Measurements from ENCODE around the gene ITGB5.
"Not testable (repeated sequence)": the region's sequence is repeated elsewhere in the genome, so short reads cannot be mapped to it uniquely, and the experiment has no call there.

Gene ITGB5

DNA sequence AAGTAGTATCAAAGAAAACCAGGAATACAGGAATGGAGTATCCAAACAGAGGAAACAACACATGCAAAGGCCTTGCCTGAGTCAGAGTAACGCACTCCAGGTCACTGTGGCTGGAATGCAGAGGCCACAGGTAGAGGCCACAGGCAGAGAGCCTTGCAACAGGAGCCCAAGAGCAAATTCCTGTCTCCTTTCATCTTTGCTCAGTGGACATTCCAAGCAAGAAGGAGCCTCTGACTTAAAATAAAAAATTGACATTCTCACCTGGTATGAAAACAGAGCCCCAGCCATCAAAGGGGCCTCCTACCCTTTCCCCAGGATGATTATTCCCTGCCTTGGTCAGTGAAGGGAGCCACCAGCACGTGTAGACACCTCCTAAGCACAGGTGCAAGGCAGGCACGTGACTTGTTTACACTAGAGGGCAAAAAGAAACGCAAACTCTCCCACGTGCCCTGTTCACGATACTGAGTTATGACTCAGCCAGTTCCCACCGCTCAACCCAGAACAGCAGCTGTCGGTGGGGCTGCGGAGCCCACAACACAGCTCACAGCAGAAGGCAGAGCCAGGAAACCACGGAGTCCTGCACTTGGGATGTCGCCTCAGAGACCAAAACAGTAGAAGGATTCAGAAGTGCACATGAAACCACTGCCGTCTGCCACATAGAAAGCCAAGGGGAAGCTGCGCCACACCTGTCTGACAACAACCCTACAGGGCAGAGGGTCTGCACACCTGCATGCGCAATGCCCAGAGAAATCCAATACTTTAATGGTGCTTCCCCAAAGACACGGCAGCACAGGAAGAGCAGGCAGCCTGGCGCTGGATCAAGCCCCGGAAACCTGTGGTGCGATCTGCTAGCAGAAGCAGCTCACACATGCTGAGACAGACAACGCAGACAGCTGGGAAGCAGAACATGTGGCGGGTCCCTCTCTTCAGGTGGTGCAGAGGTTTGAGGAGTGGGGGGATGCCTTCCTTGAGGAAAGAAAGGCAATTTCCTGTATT lies 52.1 kb downstream of the ITGB5 start:
- DNase-seq, result peak; percentile 26

DNA sequence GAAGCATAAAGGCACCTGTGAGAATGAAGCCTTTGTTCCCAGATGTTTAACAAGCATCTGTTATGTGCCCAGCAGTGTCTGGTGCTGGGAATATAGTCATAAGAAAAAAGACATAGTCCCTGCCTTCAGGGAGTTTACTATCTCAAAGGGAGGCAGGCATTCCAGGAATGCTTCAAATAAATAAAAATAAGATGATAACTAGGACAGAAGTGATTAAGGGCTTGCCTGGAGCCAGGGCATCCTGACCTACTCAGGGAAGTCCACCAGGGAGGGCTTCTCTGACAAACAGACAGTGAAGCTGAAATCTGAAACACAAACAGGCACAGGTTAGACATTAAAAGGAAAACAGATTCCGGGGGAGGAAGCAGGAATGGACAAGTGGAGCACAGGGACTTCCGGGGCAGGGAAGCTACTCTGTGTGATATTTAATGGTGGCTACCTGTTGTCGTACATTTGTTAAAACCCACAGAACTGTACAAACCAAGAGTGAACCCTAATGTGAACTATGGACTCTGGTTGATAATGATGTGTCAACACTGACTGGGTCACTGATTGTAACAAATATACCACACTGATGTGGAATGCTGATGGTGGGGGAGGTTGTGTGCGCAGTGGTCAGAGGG lies 53.3 kb downstream of the ITGB5 start:
- no peak for DNase-seq

DNA sequence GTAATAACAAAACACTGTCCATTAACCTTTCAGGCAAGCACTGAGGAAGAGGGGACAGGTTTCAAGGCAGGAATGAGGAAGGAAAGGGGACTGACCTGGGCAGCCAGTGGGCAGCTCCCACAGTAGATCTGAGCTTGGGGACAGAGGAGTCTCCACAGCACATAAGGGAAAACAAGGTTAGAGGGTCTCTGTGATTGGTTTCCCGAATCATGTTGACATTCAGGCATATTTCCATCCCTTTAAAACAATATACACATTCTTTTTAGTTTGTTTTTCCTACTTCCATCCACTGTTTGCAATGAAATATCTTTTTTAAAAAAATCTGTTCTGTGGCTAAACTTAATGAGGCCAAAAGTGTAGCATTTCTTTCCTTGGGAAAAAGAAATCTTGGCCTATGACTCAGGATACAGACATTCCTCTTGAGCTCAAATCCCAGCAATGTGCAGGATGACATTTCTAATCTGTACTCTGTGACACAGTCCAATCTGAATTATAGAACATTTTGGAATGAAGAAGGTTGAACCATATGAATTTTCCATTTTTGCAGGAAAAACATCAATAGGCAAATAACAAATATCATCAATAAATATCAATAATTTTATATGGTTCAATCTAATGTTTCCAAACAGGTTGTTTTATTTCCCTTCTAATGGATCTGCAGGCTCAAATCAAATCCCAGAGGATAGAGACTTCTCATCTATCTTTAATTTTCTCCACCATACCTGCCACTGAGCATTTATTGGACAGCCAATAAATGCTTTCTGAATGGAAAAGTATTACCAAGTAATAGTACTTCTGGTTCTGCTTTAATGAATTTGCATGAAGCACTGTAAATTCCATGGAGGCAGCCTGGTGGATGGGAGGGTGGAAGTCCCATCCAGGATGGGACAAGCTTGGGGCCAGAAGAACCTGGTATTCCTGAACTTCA lies 54.1 kb downstream of the ITGB5 start:
- DNase-seq, result no peak

DNA sequence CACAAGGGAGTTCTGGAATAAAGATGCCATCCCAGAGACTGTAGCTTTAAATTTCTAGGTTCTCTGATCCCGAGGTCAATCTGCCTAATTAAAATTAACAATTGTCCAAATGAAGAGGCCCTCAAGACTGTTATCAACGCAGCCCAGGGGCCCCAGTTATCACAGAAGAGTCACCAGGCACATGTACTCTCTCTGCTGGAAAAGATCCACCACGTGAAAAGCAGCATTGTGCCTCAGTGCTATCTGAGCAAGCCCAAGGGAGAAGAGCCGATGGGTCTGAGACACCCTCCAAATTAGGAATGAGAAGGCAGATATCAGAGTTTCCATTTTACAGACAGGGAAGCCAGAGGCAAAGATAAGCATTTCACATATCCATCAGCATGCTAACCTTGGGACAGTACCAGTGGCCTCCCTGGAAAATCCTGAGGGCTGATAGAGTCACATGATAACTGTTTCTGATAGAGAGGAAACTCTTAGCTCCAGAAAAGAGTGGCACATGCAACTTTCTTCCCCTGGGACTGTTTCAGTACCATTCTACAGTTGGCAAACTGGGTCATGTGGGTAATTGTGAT lies 55.5 kb downstream of the ITGB5 start:
- DNase-seq, result peak; percentile 92

DNA sequence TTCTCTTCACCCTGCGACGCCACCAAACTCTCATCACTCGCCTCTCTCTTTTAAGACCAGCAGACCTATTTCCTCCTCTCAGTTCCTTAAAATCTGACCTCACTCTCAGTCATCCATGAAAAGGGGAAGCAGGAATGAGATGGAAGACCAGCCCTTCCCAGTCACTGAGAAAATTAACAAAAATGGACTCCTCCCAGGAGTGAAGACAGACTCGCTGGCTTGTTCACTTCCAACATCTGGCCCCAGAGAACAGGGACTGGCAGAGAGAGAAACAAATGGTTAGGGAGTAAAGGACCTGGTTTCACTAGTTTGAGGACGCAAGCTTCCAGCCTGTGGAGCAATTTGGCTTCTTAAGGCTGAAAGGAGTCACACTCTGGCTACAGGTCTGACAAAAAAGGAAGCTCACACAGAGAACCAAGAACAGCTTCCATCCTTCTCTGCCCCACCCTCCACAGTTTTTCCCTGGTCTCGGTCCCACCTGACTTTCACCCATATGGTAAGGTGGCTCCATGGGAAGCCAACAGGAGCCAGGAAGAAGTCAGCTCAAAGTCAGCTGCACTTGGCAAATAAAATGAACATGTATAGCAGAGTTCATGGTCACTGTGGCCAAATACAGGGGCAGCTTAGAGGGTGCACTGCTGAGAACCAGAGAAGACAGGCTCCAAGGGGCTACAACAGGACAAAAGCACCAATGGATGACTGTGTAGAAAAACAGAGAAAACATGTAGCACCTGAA lies 57.2 kb downstream of the ITGB5 start:
- no peak for DNase-seq

DNA sequence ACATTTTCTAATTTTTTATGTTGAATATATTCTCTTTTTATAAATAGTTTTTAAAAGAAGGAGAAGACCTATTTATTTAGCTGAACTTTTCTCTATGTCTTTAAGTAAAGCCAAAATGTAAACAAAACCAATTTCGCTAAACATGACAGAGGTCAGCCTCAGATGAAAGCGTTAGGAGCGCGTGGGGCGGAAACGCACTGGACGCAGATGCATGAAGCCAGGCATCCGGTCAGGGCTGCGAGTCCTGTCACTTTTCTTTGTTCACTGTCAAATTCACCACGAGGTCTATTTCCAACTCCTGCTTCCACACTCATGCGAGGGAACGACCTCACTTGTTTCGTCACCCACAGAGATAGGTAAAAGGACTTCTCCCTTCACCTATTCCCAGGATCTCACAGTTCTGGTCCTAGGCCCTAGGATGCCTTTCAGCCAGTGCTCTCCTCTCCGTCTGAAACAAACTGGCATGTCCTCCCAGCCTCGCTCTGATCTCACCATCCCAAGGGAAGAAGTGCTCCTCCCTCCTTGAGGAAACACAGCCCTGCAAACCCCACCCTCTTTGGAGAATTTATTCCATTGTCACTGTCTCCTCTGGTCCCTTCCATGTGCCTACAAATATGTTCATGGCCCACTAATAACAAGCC lies 57.9 kb downstream of the ITGB5 start:
- DNase-seq, result no peak

DNA sequence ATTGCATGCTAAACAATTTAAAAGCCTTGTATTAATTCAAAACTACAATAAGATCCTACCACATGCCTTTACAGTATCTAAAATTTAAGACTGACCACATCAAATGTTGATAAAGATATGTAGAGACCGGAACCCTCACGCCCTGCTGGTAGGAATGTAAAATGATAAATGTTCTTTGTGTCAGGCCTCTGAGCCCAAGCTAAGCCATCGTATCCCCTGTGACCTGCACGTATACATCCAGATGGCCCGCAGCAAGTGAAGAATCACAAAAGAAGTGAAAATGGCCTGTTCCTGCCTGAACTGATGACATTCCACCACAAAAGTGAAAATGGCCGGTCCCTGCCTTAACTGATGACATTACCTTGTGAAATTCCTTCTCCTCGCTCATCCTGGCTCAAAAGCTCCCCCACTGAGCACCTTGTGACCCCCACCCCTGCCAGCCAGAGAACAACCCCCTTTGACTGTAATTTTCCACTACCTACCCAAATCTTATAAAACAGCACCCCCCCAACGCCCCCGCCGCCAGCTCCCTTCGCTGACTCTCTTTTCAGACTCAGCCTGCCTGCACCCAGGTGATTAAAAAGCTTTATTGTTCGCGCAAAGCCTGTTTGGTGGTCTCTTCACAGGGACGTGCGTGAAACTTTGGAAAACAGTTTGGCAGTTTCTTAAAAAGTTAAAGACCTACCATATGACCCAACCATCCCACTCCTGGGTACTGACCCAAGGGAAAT lies 59.5 kb downstream of the ITGB5 start:
- not testable (repeated sequence) for DNase-seq

DNA sequence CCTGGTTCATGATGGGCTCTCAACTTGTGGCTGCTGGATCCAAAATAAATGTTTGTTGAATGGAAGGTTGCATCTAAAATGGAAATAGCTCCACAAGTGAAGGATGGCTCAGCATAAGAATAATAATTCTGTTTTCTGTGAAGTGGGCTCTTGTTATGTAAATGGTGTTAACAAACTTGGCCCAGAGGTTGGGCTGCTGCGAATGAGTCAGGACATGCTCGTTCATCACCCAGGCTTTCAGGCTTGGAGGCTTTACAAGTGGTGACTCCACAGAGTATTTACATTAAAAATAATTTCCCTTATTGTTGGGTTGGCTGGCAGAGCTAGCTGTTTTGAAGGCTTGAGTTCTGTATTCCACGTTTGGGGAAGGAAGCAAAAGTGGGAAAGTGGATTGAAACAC lies 60.5 kb downstream of the ITGB5 start:
- no peak for DNase-seq

DNA sequence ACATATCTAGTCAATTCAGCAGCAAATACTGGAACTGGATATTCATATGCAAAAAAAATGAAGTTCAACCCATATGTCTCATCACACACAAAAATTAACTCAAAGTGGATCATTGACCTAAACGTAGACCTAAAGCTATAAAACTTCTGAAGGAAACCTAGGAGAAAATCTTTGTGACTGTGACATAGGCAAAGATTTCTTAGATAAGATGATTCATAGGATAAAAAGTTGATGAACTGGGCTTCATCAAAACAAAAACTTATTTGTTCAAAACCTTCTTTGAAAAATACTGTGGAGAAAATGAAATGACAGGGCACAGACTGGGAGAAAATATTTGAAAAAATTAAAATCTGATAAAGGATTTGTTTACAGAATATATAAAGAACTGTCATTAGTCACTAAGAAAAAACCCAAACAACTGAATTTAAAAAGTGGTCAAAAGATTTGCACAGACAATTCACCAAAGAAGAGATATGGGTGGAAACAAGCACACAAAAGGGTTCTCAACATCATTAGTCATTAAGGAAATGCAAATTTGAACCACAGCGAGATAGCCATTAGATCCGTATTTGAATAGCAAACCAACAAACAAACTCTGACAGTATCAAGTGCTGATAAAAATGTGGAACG lies 62.8 kb downstream of the ITGB5 start:
- no peak for DNase-seq

DNA sequence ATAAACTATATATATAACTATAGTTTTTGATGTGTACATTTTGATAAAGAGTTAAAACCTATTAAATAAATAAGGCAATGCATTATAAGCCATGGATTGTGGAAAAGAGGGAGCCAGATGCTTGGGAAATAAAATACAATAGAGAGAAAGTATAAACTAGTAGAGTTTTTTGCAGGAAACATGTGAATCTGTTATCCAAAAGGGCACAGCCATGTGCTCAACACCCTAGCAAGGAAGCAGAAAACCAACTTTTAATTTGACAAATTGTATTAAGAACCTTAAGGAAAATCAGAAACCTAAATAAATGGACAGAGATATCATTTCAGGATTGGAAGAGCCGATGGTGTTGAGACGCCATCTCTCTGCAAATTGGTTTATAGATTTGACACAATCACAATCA lies 63.5 kb downstream of the ITGB5 start:
- no peak for DNase-seq

DNA sequence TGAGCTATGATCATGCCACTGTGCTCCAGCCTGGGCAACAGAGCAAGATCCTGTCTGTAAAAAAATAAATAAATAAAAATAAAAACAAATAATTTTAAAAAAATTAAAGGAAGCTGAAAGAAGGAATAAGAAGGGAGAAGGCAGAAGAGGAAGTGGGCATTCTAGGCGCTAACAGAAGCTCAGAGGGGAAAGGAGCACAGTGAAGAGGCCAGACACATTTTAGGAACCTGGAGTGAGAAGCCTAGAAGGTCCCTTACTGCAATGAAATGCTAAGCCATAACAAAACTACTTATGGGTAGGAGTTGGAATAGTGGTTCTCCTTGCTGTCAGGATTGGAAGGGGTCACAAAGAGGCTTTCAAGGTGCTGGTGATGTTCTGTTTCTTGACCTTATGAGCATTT lies 64.0 kb downstream of the ITGB5 start:
- no peak for DNase-seq

DNA sequence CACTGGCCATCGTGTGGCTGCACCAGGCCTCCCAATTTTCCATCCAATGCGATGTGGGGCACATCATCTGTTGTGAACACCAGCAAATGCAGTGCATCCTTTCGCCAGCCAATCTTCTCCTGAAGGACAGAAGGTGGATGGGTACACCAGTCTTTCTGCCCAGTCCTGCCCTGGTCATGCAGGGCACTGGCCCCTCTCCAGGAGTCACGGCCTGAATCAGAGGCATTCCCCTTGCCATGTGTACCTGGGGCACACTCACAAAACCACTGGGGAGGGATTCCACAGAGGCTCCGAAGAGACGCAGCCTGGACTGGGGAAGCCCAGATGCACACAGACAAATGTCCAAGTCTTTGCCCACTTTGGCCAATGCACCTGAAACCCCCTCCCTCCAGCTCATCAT lies 65.8 kb downstream of the ITGB5 start:
- no peak for DNase-seq

DNA sequence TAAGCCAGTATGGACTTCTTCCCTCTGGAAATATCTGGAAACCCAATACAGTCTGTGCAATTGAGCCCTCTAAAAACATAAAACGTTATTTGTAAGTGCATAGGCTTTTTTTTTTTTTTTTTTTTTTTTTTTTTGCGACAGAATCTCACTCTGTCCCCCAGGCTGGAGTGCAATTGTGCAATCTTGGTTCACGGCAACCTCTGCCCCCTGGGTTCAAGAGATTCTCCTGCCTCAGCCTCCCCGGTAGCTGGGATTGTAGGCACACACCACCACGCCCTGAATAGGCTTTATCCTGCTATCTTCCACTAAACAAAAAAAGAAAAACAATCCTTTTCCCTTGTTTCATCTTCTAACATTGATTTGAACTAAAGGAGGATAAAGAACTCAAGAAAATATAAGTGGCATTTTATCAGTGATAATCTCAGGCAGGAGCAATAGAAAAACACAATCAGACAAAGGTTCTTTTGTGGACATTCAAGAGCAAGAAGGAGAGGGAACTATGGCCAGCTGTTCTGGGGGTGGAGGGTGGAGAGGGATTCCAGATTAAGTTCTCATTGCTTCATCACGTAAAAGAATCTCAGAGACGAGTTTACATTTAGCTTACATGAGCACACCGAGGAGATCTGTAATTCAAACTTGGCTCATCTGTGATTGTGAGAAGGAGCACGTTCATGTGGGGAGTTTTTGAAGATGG lies 68.6 kb downstream of the ITGB5 start:
- no peak for DNase-seq

DNA sequence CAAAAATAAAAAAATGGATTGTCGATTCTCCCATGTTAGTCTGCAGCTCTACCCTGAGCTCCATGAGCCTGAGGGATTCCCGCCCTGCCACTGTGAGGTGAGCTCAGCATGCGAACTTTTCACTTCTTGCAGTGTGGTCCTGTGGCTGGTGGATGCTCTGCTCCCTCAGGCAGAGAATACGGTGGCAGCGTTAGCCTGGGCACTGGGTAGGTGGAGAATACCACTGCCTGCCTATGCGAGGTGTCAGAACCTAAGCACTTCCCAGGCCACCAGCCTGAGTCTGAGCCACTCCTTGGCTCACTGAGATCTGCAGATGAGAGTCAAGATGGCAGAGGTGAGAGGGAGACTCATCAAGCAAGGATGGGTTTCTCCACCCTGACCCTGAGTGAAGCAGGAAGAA lies 70.1 kb downstream of the ITGB5 start:
- DNase-seq, result no peak

DNA sequence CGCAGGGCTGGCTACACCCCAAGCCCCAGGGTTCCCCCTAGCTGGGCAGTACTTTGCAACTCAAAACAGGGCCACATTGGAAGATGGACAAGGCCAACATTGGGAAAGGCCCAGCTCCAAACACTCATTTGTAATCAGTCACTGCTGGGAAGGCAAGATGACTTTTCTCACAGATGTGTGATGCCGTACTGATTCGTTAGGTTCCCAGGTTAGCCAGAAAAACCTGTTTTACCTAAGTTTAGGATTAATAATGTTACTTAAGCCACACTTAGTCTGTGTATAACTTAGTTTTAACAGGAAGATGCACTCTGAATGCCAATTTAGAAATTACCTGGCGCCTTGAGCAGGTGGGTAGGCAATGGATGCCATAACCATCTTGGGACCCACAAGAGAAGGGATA lies 71.0 kb downstream of the ITGB5 start:
- DNase-seq, result no peak

DNA sequence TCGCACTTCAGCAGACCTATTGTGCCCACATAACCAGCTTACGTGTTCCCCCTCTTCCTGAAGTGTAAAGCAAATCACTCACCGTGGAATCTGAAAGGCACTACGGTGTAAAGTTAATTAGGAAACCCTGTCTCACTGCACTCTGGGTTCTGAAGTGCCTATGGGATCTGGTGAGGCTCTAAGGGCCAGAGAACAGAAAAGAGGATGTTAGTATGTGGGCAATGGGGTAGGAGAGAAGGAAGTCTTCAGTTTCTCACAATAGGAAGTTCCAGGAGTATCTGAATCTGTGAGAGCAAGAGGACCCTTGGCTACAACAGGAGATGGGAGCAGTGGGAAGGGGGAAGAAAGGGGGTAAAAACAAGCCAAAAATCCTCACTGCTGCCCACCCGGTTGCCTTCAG lies 71.4 kb downstream of the ITGB5 start:
- no peak for DNase-seq

DNA sequence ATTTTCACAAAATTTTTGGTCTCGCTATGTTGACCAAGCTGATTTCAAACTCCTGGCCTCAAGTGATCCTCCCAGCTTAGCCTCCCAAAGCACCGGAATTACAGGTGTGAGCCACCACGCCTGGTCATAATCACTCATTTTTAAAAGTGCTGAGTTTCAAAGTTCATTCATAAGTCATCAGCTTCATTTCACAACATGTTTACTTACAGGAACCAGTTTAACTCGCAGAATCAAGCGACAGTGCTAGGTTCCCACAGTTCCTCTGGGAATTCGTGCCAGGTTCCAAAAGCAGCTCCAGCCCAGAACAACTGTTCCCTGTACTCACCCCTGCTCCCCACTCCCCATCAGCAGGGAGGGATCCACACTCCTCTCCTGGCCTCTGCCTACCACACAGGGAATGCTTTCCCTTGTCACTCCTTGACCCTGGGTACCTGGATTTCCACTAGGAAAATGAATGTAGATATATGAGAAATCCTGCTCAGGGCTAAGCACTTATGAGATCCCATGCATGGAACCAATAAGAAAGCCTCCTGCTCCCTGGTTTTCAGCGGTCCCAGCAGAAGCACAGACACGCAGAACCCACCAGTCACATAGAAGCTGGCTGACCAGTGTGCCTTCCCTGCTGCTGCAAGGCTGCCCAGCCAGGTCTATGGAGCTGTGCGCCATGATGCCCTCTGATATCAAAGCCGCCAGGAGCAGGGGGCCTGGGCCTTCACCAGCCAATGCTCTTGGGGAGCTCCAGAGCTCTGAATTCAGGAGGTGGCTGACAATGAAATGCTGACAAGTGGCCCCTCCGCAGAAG lies 72.3 kb downstream of the ITGB5 start:
- no peak for DNase-seq

DNA sequence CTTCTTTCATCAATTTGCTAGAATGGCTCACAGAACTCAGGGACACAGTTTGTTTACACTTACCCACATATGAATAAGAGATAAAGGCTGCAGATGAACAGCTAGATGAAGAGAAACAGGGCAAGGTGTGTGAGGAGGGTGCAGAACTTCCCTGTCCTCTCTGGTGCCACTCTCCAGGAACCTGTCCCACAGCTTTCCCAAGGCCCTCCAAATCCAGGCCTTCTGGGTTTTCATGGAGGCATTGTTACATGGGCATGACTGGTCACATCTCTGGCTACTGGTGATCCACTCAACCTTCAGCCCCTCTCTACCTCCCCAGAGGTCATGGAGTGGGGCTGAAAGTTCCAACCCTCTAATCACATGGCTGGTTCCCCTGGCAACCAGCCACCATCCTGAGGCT lies 73.6 kb downstream of the ITGB5 start:
- no peak for DNase-seq
